Tibial nerve (tissue), 4 donors: ENCODE results near the gene DET1. TPM values are rescaled to one million over a fixed set of nuclear protein-coding genes. Genes with fewer than 3 reads are reported as not detected.
A peak's percentile ranks its signal among the peaks of the same experiment; 100 is the strongest.
"Not testable (repeated sequence)": the region's sequence is repeated elsewhere in the genome, so short reads cannot be mapped to it uniquely, and the experiment has no call there.

ENCODE experiments used
- DNase-seq, 2 donors: peaks; one replicate each; pipeline ENCODE4 v3.0.0-alpha.2; 2019; ENCODE audit warnings: low spot score in 2 of 2
- H3K27ac ChIP-seq, 4 donors: fragments of 200-600 bp; sonication (generic) in 3 of 4; one replicate each; pipeline ENCODE4 v1.5.1; 2017 to 2019; ENCODE audit warnings: mild to moderate bottlenecking in 1 of 4
- H3K27me3 ChIP-seq, 2 donors: fragments of 200-600 bp; sonication (generic) in 1 of 2; one replicate each; pipeline versions ENCODE4 v1.5.1 to v1.6.0; 2017 to 2019
- H3K36me3 ChIP-seq, 3 donors: fragments of 200-600 bp; sonication (generic); one replicate each; pipeline ENCODE4 v1.5.1; 2018 to 2019
- H3K4me1 ChIP-seq, 4 donors: fragments of 200-600 bp; sonication (generic) in 3 of 4; one replicate each; pipeline ENCODE4 v1.5.1; 2017 to 2019
- H3K4me3 ChIP-seq, 4 donors: fragments of 200-600 bp; sonication (generic) in 3 of 4; one replicate each; pipeline ENCODE4 v1.5.1; 2017 to 2019; ENCODE audit warnings: mild to moderate bottlenecking in 1 of 4, moderate library complexity in 1 of 4
- H3K9me3 ChIP-seq, 4 donors: fragments of 200-600 bp; sonication (generic) in 3 of 4; one replicate each; pipeline ENCODE4 v1.5.1; 2017 to 2019
- CTCF ChIP-seq, 5 experiments: fragments of 200-600 bp in 3 of 5; fragments of 450-650 bp in 2 of 5; sonication (generic) in 3 of 5; IDR thresholded peaks; one replicate each; pipeline ENCODE4 v1.5.1; 2016 to 2019; ENCODE audit warnings: antibody characterized with exemption in 5 of 5, mild to moderate bottlenecking in 3 of 5, moderate library complexity in 2 of 5
- EP300 ChIP-seq, 2 donors: sonication (generic); formaldehyde crosslinking; IDR thresholded peaks; one replicate each; pipeline ENCODE4 v1.6.1; 2017; ENCODE audit warnings: antibody characterized with exemption in 2 of 2, mild to moderate bottlenecking in 1 of 2
- POLR2A ChIP-seq, 2 donors: fragments of 450-650 bp; IDR thresholded peaks; one replicate each; pipeline ENCODE4 v1.6.1; 2017; ENCODE audit warnings: antibody characterized with exemption in 2 of 2, mild to moderate bottlenecking in 2 of 2, moderate library complexity in 2 of 2
- WGBS, 2 donors: methylation state at CpG; one replicate each; pipeline ENCODE4 v1.1.5; 2018; 5-methylcytosine and 5-hydroxymethylcytosine counted together
- total RNA-seq, 4 donors: library from RNA; depleted of rRNA; stranded (reverse); fragments of >200 nt; gene quantifications; one replicate each; pipeline ENCODE4 v1.1.0, GENCODE V29; 2016

DET1 gene
- total RNA-seq, 4 donors from 2014 or later = 6.6 to 16.2 (median 7.8) TPM

DNA sequence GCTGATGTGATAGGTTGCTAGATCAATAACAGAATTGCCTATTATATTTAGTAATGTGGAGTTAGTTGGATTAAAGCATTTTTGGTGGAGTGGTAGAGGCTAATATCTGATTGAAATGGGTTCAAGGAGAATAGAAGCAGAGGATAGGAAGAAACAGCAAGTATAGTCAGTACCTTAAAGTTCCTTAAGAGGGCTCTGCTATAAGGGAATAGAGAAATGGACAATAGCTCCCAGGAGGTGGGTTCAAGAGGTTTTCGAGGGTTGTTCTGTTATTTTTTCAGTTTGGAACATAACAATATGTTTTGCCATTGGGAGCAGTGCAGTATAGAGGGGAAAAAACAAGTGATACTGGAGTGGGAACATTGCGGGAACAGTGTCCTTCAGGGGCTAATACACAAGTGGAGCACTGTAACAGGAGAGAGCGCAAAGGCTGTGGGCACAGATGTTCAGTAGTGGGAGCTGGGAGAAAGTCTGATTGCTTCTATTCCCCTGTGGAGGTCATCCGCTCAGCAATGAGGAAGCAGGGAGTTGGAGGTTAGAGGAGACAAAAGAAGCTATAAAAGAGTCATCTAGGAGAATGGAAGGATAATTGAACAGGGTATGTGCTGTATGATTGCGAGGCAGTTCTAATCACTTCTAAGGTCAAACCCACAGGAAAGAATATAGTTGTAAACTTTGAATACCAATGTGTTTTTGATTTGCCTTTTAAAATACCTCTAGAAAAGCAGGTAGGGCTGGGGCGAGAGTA lies 75.7 kb downstream of the DET1 start:
- no peak overlapping the region for H3K27ac ChIP-seq
- 66 to 68% methylated on average over 6 of the region's 6 CpGs for WGBS, 2 donors
- no peak overlapping the region for H3K4me3 ChIP-seq
- no peaks in the 10 kb centered on the region for H3K9me3 ChIP-seq
- no peak for TF ChIP-seq CTCF (IDR thresholded peaks at IDR 0.05)
- no peak for TF ChIP-seq EP300 (IDR thresholded peaks at IDR 0.05)
- TF ChIP-seq POLR2A (IDR thresholded peaks at IDR 0.05) = no peak
- H3K4me1 ChIP-seq = peaks cover 0 to 33% (median 18%) of the 10 kb centered on the region in 4 donors
- peaks cover 0 to 47% (median 0%) of the 10 kb centered on the region in 3 donors for H3K36me3 ChIP-seq
- no peaks in the 10 kb centered on the region for H3K27me3 ChIP-seq
- DNase-seq = no peak

DNA sequence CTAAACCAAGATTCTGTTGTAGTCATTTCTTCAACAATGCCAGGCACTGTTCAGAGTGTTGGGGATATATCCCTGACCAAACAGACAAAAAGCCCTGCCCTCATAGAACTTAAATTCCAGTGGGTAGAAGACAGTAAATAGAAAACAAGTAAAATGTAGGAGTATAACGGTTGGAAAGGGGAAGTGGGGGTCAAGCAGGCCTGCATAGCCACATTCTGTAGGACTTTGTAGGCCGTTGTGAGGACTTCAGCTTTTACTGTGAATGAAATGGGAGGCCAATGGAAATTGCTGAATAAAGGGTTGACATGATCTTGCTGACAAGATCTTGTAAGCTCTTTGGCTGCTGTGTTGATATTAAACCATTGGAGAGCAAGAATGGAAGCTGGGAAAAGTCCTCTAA lies 77.2 kb downstream of the DET1 start:
- no peaks in the 10 kb centered on the region for H3K9me3 ChIP-seq
- TF ChIP-seq CTCF (IDR thresholded peaks at IDR 0.05) = no peak
- TF ChIP-seq EP300 (IDR thresholded peaks at IDR 0.05) = no peak
- no peak for TF ChIP-seq POLR2A (IDR thresholded peaks at IDR 0.05)
- peaks cover 0 to 42% (median 21%) of the 10 kb centered on the region in 4 donors for H3K4me1 ChIP-seq
- WGBS, 2 donors = 78 to 84% methylated on average over 2 of the region's 2 CpGs
- H3K36me3 ChIP-seq = peaks cover 0 to 38% (median under 1%) of the 10 kb centered on the region in 3 donors
- no peak overlapping the region for H3K27ac ChIP-seq
- H3K27me3 ChIP-seq = no peaks in the 10 kb centered on the region
- H3K4me3 ChIP-seq = no peak overlapping the region
- no peak for DNase-seq

DNA sequence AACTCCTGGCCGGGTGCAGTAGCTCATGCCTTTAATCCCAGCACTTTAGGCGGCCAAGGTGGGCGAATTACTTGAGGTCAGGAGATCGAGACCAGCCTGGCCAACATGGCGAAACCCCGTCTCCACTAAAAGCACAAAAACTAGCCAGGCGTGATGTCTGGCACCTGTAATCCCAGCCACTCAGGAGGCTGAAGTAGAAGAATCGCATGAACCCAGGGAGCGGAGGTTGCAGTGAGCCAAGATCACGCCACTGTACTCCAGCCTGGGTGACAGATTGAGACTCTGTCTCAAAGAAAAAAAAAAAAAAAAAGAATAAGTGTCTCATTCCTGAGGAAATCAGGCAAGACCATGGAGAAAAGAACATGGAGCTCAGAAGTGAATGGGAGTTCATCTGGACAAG lies 77.8 kb downstream of the DET1 start:
- H3K27ac ChIP-seq, H3K9me3 ChIP-seq, H3K27me3 ChIP-seq, DNase-seq: not testable (repeated sequence)
- peak overlapping the region in 1 of 4 donors; percentile 82 for H3K4me3 ChIP-seq
- peaks cover 0 to 42% (median 21%) of the 10 kb centered on the region in 4 donors for H3K4me1 ChIP-seq
- H3K36me3 ChIP-seq = peaks cover 0 to 38% (median 4%) of the 10 kb centered on the region in 3 donors
- 93 to 96% methylated on average over 10 of the region's 10 CpGs for WGBS, 2 donors

- no peak for TF ChIP-seq CTCF (IDR thresholded peaks at IDR 0.05)
- no peak for TF ChIP-seq POLR2A (IDR thresholded peaks at IDR 0.05)
- no peak for TF ChIP-seq EP300 (IDR thresholded peaks at IDR 0.05)
- Histone ChIP-seq H3K4me3 (peak overlapping the region; percentile 82 to 90 (median 86)), H3K4me1 (peaks cover 0 to 42% (median 21%) of the 10 kb centered on the region in 4 donors), H3K9me3 (no peaks in the 10 kb centered on the region), H3K27me3 (no peaks in the 10 kb centered on the region), H3K27ac (peak overlapping the region; percentile 87 to 95 (median 88)), H3K36me3 (peaks cover 0 to 38% (median 11%) of the 10 kb centered on the region in 3 donors)
- 1 to 3% methylated on average over 17 of the region's 17 CpGs for WGBS, 2 donors
- no peak for DNase-seq
These were observed 78.4 kb downstream of the DET1 start for GRCh38 chr15:88467935-88468528.

- H3K9me3 ChIP-seq = no peaks in the 10 kb centered on the region
- H3K27ac ChIP-seq = peak within 1 kb of the TSS; percentile 87 to 95 (median 88)
- peaks cover 0 to 42% (median 21%) of the 10 kb centered on the region in 4 donors for H3K4me1 ChIP-seq
- H3K4me3 ChIP-seq = peak within 1 kb of the TSS; percentile 82 to 90 (median 86)
- peak; percentile 75 to 92 for DNase-seq
- WGBS, 2 donors = 0 to 1% methylated on average over 48 to 53 of the region's 55 CpGs
- no peaks in the 10 kb centered on the region for H3K27me3 ChIP-seq
- peak; percentile 66 to 91 for TF ChIP-seq EP300 (IDR thresholded peaks at IDR 0.05)
- TF ChIP-seq POLR2A (IDR thresholded peaks at IDR 0.05) = no peak
- TF ChIP-seq CTCF (IDR thresholded peaks at IDR 0.05) = peak in 2 of 5 experiments; percentile 25 to 60
- H3K36me3 ChIP-seq = peaks cover 0 to 38% (median 14%) of the 10 kb centered on the region in 3 donors
These were observed 79.2 kb downstream of the DET1 start, which contains the start of the genes MRPL46 and MRPS11 for GRCh38 chr15:88467073-88467934. Gene MRPL46, minus strand, starts transcription at chr15:88467388. Its CDS starts 11 bp downstream, at chr15:88467377. Gene MRPS11, plus strand, starts transcription at chr15:88467708. Its CDS starts 10 bp downstream, at chr15:88467718.
